HS-27A (cell line): ENCODE results near the gene MGAT4C.

Experiments used
- DNase-seq: peaks from one replicate; pipeline ENCODE4 v3.0.0-alpha.2; 2012; ENCODE audit warnings: low read depth, missing footprints

The MGAT4C gene

GRCh38 chr12:85975716-85976115 lies 280.5 kb downstream of the MGAT4C start:
- no peak for DNase-seq

DNA sequence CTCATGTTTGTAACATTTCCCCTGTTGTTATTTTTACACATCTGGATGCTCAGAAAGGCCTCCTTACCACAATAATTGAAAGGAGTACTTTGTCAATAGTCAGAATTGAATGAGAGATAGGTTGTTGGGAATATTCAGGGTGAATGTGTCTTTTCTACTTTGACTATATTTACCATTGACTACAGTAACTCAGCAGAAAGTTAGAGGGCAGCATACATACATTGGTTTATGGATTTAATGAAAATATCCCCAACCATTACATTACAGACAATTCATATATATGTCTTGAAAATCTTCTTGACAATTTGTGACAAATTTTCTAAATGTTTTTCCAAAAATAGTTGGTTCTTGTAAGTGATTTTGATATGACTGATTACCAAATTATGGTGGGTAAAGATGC lies 284.4 kb downstream of the MGAT4C start:
- no peak for DNase-seq

DNA sequence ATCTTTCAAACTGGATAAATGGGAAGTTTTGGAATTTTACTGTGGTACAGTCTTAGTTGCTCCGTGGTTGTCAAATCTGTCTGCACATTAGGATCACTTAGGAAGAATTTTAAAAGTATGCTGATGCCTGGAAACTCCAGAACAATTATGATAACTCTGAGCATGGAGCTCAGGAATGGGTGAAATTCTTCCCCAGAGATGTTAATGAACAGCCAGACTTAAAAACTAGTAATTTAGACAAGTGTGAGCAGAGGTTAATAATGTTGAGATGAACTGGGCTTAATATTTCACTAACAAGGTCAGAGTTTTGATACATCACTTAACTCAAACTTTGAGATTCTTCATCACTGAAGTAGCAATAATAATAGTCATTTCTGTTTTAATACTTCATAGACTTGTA lies 287.6 kb downstream of the MGAT4C start:
- DNase-seq = no peak

GRCh38 chr12:85963326-85963725 lies 292.9 kb downstream of the MGAT4C start:
- no peak for DNase-seq

- DNase-seq = no peak
Measured at GRCh38 chr12:85956081-85956480, 300.1 kb downstream of the MGAT4C start.

DNA sequence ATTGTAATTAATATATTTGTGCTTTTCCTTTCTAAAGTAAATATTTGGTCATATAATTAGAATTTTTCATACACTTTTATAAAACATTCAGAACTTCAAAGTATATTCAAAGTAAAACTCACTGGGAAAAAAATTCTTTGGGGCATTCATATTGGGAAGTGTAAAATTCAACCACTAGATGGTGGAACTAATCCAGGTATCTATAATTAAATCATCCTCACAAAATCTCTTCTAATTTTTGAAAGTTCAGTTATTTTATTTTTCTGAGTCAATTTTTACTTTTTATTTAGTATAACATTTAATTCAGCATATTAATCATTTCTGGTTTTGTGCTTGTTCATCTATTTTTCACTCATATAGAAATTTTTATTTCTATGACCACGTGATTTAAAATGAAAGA lies 301.1 kb downstream of the MGAT4C start:
- DNase-seq = no peak

DNA sequence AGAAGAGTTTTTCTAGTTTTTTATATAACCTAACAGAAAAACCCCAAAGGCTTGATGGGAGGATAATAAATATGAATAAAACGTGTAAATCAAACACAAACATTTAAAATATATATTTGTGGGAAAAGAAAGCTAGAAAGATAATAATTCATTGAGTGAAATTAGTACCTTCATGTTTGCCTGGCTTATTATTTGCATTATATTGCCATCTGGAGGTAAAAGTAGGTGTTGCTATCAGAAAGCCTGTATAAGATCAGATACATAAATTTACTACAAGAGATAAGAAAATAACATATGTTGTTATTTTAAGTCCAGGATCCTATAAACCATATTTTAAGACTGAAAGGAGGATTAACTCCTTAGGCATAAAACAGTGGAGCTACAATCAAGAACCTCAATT lies 304.4 kb downstream of the MGAT4C start:
- DNase-seq = no peak

DNA sequence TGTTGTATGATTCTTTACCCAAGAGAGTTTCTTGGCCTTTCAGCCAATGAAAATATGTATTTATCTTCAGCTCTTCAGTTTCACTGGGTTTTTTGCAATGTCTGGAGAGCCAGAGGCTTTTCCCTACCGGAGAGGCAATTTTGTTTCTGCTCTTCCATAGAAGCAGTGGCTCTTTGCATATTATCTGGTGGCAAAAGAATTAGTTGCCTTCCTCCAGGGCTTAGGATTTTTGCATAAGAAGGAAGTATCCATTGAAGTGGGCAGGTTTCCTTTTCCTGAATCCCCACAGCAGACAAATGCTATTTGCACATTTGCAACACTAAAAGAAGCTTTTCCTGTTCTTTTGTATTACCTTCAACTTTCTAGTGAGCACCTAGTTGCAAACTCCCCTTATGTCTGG lies 306.9 kb downstream of the MGAT4C start:
- DNase-seq = no peak

GRCh38 chr12:85948340-85948739 lies 307.9 kb downstream of the MGAT4C start:
- no peak for DNase-seq

DNA sequence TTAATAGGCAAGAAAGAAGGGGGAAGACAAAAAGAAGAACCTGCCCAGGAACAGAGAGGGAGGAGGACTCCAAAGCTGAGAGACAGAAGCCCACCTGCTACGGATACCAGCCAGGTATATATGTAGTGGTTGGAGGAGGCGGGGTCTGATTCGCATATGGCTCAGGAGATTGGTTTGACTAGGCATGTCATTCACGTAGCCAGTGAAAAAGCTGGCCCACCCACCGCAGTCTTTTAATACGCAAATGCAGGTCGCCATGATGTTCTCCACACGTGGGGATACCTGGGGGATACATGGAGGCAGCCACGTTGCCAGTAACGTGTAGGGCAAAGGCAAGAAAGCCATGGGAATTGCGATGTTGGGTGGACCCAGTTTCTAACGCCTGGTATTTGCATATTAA lies 308.9 kb downstream of the MGAT4C start:
- no peak for DNase-seq

GRCh38 chr12:85946375-85946774 lies 309.8 kb downstream of the MGAT4C start:
- no peak for DNase-seq

GRCh38 chr12:85927166-85927565 lies 329.0 kb downstream of the MGAT4C start:
- DNase-seq = no peak

GRCh38 chr12:85923767-85924331 lies 332.3 kb downstream of the MGAT4C start:
- DNase-seq = peak; percentile 8

- peak; percentile 8 for DNase-seq
Measured at GRCh38 chr12:85920324-85920947, 335.8 kb downstream of the MGAT4C start.
